ENCODE measurements around the gene LRP8.
A peak's percentile ranks its signal among the peaks of the same experiment; 100 is the strongest.

LRP8 gene

GRCh38 chr1:53328009-53328461 lies at the start of gene LRP8:
LRP8 (minus strand) TSS chr1:53328070; CDS start chr1:53327912, 158 bp downstream.
- DNase-seq: peak; percentile 71

GRCh38 chr1:53377438-53377841 lies 49.6 kb upstream of the LRP8 start:
- no peak for DNase-seq

GRCh38 chr1:53376742-53377437 lies 49.0 kb upstream of the LRP8 start:
- no peak for DNase-seq

- no peak for DNase-seq
These were observed 48.2 kb upstream of the LRP8 start for GRCh38 chr1:53376041-53376461.

- DNase-seq: no peak
These were observed 47.6 kb upstream of the LRP8 start for GRCh38 chr1:53375440-53375839.

GRCh38 chr1:53373246-53373645 lies 45.4 kb upstream of the LRP8 start:
- DNase-seq: no peak

GRCh38 chr1:53372501-53372951 lies 44.7 kb upstream of the LRP8 start:
- DNase-seq: no peak

GRCh38 chr1:53371851-53372250 lies 44.0 kb upstream of the LRP8 start:
- DNase-seq: no peak

GRCh38 chr1:53371121-53371666 lies 43.3 kb upstream of the LRP8 start:
- no peak for DNase-seq

GRCh38 chr1:53370369-53370961 lies 42.6 kb upstream of the LRP8 start:
- no peak for DNase-seq

- DNase-seq: no peak
These were observed 41.9 kb upstream of the LRP8 start for GRCh38 chr1:53369761-53370160.

GRCh38 chr1:53369034-53369750 lies 41.3 kb upstream of the LRP8 start:
- no peak for DNase-seq

- DNase-seq: no peak
These were observed 40.6 kb upstream of the LRP8 start for GRCh38 chr1:53368314-53369033.

GRCh38 chr1:53367503-53368313 lies 39.8 kb upstream of the LRP8 start:
- peak; percentile 41 for DNase-seq

GRCh38 chr1:53366901-53367502 lies 39.1 kb upstream of the LRP8 start:
- no peak for DNase-seq

- DNase-seq: no peak
These were observed 37.7 kb upstream of the LRP8 start for GRCh38 chr1:53365437-53366063.

- DNase-seq: no peak
These were observed 35.2 kb upstream of the LRP8 start for GRCh38 chr1:53362851-53363642.

- DNase-seq: no peak
These were observed 34.4 kb upstream of the LRP8 start for GRCh38 chr1:53362270-53362669.

GRCh38 chr1:53361541-53361961 lies 33.7 kb upstream of the LRP8 start:
- no peak for DNase-seq

GRCh38 chr1:53359934-53360276 lies 32.0 kb upstream of the LRP8 start:
- no peak for DNase-seq

Data from CD4-positive, alpha-beta T cell treated with Interferon gamma for 1 hour (primary cell).